AG20443 (cell line): Measurements from ENCODE around the gene SPCS2.
"Not testable (repeated sequence)": the region's sequence is repeated elsewhere in the genome, so short reads cannot be mapped to it uniquely, and the experiment has no call there.

ENCODE experiments used
- DNase-seq: peaks from one replicate; pipeline ENCODE4 v3.0.0; 2012; ENCODE audit warnings: low spot score, mixed read lengths

The SPCS2 gene

DNA sequence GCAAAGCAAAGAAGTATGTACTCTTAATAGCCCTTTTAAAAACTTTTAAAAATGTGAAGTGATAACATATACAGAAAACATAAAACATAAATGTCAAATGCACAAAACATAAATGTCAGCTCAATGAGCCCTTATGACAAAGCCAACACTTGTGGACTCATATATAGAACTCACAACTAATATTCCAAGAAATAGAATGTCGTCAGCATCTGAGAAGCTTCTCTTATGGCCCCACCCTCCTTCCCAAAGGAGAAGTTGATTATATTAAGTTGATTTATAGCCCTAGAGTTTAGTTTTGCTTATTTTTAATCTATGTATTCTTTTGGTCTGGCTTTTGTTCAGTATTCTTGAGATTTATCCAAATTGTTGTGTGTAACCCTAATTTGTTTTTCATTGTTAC is 53.5 kb downstream of the SPCS2 start:
- no peak for DNase-seq

DNA sequence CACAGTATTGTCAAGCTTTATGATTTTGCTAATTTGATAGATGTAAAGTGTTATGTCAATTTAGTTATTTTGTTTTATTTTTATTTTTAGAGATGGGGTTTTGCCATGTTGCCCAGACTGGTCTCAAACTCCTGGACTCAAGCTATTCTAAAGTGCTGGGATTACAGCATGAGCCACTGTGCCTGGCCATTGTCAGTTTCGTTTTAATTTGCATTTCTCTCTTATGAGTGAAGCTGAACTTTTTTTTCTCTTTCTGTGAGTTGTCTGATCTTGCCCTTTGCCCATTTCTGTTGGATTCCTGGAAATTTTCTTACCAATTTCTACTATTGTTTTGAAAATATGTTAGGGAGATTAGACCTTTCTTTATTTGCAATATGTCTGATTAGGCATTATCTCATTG is 55.1 kb downstream of the SPCS2 start:
- no peak for DNase-seq

DNA sequence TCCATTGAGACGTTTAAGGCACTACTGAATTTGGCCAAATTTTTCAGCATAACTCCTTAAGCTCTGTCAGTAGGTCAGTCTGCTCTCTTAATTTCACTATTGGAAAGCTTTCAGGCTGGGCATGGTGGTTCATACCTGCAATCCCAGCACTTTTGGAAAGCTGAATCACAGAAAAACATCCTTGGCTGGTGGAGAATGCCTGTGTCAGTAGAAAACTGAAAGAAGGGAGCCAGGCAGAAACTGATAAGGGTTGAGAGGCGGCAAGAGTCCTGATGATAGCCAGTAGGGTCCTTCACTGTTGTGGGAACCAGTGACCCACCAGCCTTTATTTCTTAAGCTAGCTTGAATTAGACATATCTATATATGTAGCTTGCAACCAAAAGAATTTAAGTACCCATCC is 62.3 kb downstream of the SPCS2 start:
- DNase-seq: no peak

DNA sequence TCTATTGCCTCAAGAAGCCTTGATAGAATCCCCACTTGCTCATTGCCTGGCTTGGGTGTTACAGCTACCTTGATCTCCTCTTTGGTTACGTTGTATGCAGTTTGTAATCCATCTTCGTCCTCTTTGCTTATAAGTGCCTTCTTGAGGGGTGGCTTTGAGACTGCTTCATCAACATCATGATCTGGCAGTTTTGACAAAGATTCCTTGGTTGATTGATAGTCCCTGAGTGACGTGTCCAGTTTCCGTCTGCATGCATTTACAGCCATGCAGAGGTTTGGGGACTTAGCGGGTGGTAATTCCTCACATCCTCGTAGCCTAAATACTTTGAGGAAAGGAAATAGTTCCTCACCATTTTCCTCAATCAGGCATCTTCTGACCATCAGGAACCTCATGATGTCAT is 62.8 kb downstream of the SPCS2 start:
- no peak for DNase-seq

DNA sequence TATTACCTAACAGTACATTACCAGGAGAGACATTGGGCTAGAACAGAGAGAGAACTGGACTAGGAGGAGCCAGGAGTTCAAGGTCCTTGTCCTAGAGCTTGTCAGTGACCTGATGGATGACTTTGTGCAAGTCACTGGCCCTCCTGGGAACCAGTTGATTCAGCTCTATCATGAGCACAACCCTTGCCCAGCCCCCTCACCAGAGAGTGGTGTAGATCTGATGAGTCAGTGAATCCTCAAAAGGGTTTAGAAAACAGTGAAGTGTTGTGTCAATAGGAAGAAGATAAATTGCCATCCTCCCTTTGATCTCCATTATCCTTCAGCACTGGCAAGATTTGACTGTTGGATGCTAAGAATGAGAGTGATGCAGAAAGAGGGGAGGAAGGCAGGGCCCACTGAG is 64.0 kb downstream of the SPCS2 start:
- no peak for DNase-seq

DNA sequence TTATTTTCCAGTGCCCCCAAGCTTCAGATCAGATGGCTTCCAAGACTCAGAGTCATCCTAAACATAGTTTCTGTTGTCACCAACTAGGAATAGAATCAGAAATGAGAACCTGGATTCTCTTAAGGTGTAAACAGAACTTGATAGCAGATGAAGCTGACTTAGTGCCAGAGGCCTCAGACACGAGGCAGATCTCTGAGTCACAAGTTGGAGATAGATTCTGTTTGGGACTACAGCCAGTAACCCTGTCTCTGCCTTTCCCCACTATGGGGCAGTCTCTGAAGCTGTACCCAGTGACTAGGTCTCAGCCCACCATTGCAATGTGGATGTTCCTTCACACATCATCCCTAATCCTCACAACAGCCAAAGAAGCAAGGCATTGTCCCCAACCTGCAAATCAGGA is 65.1 kb downstream of the SPCS2 start:
- DNase-seq: peak; percentile 89

DNA sequence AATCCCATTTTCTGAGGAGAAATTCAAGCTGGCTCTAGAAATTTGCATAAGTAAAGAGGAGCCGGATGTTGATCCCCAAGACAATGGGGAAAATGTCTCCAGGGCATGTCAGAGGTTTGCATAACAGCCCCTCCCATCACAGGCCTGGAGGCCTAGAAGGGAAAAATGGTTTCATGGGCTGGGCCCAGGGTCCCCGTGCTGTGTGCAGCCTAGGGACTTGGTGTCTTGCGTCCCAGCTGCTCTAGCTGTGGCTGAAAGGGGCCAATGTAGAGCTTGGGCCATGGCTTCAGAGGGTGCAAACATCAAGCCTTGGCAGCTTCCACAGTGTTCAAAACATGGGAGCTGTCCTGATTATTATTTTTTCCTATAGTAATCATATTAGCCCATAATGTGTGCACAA is 70.1 kb downstream of the SPCS2 start:
- not testable (repeated sequence) for DNase-seq

DNA sequence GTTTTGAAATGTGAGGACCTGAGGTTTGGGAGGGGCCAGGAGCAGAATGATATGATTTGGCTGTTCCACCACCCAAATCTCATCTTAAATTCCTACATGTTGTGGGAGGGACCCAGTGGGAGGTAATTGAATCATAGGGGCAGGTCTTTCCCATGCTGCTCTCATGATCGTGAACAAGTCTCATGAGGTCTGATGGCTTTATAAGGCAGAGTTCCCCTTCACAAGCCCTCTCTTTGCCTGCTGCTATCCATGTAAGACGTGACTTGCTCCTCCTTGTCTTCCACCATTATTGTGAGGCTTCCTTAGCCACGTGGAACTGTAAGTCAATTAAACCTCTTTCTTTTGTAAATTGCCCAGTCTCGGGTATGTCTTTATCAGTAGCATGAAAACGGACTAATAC is 71.3 kb downstream of the SPCS2 start:
- not testable (repeated sequence) for DNase-seq

DNA sequence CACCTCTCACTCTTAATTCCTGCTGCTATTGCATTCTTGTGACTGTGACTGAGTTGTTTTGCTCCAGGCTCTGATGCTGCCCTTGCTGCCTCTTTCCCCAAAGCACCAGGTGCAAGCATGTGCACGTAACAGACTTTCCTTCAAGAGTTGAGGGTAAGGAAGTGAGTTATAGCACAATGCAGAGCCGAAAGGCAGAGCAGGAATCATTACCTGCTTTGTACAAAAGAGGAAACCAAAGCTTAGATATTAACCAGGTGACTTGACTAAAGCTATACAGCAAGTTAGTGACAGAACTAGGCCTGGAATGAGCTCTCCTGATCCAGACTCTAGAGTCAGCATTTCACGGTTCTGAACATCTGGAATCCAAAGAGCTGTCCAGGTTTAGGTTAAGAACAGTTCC is 73.2 kb downstream of the SPCS2 start:
- DNase-seq: no peak

DNA sequence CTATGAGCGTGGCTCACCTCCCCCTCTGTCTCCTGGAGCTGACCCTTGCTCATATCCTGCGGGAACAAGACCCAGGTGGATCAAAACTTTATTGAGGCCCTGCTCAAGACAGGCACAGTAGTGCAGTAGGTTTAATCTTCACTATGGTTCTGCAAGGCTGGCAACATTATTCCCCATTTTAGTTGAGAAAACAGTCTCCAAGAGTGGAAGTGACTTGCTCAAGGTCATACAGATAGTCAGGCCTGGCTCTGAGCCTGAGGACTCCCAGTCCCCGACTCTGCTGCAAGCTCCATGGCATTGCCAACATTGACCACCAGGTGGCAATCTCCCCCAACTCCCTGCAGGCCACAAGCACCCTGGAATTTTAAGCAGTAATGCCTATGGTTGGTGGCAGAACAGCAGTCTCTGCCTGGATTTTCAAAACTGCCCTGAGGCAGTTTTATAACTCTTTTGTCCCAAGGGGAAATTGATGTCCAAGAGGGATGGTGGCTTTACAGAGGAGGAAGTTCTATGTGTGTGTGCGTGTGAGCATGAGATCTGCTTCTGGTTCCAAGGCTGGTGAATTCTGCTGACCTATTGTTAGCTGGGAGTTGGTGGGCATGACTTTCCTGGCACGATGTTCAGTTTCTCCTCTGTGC is 73.8 kb downstream of the SPCS2 start:
- peak; percentile 93 for DNase-seq

DNA sequence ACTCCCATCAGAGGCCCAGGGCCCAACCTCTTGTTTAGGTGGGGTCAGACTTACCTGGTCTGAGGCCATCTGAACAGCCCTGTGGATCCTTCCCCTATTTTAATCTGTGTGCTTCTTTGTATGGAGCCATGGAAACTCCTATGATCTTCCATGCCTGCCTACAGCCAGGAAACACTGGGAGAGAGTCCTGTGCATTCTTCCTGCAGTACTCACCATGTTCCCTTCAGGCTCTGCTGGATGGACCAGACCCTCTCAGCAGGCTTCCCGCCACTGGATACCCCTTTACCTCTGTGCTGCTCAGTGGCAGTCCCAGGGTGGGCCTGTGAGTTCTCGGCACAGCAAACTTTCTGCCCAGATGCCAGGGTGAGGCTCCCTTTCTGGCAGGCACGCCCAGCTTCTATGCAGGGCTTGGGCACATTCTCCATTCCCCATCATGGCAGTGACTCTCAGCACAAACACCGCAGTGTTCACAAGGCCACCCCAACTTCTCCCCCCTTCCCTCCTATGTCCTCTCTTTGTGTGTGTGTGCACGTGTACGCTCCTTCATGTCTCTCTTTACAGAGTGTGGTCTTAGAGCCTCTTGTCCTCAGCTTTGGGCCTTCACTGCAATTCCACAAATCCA is 74.5 kb downstream of the SPCS2 start:
- DNase-seq: no peak

DNA sequence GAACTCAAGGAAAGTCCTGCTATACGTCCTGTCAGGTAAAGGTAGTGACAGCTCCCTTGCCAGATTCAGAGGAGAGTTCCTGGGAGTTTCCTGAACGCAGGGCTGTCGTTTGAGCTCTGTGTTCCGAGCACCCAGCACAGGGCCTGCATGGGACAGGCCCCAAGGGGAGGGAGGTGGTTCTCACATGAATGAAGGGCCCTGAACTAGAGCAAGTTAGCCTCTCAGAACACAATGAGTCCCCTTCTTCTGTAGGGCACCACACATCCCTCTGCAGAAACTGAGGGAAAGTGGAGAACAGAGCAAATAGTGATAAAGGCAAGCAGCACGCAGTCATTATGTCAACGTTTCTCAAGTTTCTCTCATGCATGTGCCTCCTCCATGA is 75.0 kb downstream of the SPCS2 start:
- no peak for DNase-seq

DNA sequence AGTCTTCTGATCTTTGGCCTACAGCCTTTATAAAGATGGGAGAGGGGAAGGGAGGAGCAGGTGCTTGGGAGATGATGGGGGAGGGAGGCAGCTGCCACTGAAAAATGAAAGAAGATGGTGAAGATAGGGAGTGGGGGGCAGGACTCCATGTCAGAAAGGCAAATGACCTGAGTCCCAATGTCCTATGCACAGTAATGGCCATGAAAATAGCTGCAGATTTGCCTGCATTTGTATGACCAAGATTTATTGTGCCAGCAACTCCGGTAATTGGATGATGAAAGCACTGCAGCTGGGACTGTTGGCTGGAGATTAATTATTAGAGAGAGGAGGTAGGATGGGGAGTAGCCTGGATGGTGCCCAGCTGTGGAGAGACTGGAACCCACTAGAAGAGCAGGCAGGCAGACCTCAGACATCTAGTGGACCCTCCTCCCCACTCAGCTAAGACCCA is 75.7 kb downstream of the SPCS2 start:
- DNase-seq: no peak

DNA sequence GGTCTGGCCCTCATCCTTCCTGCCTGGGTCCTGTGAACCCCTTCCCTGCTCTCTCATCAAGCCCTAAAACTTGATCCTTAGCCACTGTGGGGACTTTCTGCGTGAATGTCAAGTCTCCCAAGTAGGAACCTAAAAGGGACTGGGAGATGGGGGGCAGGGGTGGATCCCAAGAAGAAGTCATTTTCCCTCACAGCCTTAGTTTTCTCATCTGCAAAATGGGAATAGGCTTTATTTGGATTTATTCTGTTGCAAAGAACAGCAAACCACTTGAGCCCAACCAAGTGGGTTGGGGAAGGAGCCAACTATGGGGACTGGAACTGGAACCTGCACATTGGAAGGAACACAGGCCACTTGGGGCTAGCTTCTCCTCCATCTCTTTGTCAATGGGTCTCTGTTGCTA is 76.5 kb downstream of the SPCS2 start:
- no peak for DNase-seq

DNA sequence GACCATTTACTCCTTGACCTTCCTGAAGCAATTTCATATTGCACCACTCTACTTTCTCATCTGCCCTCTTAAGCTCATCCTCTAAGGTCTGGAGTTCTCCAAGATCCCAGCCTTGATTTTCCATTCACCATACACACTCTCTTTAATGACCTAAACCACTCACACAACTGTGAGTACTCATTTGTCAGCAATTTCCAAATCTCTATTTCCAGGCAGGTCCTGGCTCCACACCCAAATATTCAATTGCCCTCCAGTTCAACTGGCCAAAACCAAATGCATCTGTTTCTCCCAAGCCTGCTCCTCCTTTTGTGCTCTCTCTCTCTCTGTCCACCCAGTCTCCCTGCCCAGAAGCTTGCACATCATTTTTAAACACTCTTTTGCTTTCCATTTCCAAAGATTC is 79.3 kb downstream of the SPCS2 start:
- peak; percentile 21 for DNase-seq
